ENCODE data around the gene RPS21.

Gene RPS21

DNA sequence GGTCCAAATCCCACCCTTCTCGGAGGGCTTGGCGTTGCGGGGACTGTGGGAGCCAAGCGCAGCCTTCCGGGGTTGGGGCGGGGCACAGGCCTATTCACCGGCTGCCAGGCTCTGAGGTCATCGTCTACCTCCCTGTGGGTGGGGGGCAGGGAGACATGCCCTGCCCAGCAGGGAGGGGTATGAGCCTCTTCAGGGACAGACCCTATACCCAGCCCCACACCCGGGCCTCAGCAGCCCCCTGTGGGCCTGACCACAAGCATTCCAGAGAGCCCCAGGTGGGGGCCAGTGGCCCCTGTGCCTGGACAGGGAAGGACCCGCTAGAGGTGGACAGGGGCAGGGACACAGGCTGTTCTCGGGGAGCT lies 31.4 kb upstream of the RPS21 start:
- TF ChIP-seq, protein P1, sequence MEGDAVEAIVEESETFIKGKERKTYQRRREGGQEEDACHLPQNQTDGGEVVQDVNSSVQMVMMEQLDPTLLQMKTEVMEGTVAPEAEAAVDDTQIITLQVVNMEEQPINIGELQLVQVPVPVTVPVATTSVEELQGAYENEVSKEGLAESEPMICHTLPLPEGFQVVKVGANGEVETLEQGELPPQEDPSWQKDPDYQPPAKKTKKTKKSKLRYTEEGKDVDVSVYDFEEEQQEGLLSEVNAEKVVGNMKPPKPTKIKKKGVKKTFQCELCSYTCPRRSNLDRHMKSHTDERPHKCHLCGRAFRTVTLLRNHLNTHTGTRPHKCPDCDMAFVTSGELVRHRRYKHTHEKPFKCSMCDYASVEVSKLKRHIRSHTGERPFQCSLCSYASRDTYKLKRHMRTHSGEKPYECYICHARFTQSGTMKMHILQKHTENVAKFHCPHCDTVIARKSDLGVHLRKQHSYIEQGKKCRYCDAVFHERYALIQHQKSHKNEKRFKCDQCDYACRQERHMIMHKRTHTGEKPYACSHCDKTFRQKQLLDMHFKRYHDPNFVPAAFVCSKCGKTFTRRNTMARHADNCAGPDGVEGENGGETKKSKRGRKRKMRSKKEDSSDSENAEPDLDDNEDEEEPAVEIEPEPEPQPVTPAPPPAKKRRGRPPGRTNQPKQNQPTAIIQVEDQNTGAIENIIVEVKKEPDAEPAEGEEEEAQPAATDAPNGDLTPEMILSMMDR (IDR thresholded peaks at IDR 0.05; ENCODE audit: low read depth, low read length) = no peak
- H3K9me3 ChIP-seq (ENCODE audit: severe bottlenecking) = no peaks in the 10 kb centered on the region
- peak; percentile 84 for DNase-seq
- peak overlapping the region; percentile 95 for H3K27ac ChIP-seq
- no peaks in the 10 kb centered on the region for H3K27me3 ChIP-seq (ENCODE audit: insufficient read depth, low read depth, severe bottlenecking)
- peak overlapping the region; percentile 22 for H3K4me3 ChIP-seq (ENCODE audit: low read depth, low read length)
- peaks cover 47% of the 10 kb centered on the region for H3K36me3 ChIP-seq

DNA sequence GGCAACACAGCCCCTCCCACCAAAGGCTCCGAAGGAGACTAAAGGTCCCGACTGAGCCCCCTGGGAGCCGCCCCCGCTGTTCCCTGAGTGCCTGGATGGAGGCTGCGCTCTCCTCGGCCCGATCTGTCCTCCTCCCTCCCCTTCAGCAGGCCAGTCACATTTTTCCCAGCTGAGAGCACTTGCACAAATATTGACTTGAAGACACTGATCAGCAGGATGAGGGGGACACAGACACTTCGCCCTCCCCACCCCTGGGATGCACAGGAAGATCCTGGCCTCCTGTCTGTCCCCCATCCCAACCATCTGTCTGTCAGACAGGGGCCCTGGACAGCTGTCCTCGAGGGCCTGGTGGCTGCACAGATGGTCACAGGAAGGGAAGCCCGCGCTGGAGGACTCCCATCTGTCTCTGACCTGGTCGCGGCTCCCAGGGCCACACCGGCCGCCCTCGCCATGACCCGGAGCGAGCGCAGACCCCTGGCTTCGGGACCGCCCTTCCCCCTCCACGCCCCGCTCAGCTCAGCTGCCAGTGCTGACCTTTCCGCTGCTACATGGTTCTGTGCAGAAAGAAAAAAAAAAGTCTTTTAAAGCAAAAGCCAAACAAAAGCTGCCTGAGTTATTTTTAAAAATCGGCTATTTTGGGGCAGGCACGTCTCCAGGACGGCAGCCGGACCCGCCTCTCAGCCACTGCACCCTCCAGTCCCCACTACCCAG lies 30.9 kb upstream of the RPS21 start:
- peaks cover 46% of the 10 kb centered on the region for H3K36me3 ChIP-seq
- peak overlapping the region; percentile 22 for H3K4me3 ChIP-seq (ENCODE audit: low read depth, low read length)
- peak; percentile 95 for DNase-seq
- peak overlapping the region; percentile 95 for H3K27ac ChIP-seq
- H3K27me3 ChIP-seq (ENCODE audit: insufficient read depth, low read depth, severe bottlenecking) = no peaks in the 10 kb centered on the region
- no peaks in the 10 kb centered on the region for H3K9me3 ChIP-seq (ENCODE audit: severe bottlenecking)
- TF ChIP-seq, protein P1 (IDR thresholded peaks at IDR 0.05; ENCODE audit: low read depth, low read length) = no peak

DNA sequence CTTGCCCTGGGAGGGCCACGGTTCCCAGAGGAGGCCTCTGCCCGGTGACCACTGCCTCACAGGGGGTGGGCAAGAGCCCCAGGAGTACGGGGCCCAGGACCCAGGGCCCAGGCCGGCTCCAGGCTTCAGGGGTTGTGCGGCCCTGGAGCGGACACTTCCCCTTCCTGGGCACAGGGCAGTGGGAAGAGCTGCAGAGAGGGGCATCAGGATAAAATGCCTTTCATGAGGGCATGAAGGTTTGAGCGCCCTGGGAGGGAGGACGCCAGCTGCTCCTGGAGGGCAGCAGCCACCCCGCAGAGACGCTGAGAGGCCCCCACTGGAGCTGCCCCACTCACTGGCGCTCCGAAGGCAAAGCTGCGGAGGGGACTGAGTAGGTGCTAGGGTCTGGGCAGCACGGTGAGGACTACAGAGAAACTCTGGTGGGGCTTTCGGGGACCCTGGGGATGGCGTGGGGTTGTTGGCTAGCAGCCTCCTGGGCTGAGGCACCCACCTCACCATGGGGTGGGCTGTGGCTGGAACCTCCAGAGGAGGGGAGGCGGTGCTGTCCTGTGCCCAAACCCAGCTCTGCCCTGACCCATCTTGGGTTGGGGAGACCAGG lies 30.2 kb upstream of the RPS21 start:
- Histone ChIP-seq H3K36me3 (peaks cover 46% of the 10 kb centered on the region), H3K27ac (peak overlapping the region; percentile 95), H3K27me3 (ENCODE audit: insufficient read depth, low read depth, severe bottlenecking) (no peaks in the 10 kb centered on the region), H3K4me3 (ENCODE audit: low read depth, low read length) (peak overlapping the region; percentile 13), H3K9me3 (ENCODE audit: severe bottlenecking) (no peaks in the 10 kb centered on the region)
- TF ChIP-seq, protein P1 (IDR thresholded peaks at IDR 0.05; ENCODE audit: low read depth, low read length) = no peak
- DNase-seq = peak; percentile 18

DNA sequence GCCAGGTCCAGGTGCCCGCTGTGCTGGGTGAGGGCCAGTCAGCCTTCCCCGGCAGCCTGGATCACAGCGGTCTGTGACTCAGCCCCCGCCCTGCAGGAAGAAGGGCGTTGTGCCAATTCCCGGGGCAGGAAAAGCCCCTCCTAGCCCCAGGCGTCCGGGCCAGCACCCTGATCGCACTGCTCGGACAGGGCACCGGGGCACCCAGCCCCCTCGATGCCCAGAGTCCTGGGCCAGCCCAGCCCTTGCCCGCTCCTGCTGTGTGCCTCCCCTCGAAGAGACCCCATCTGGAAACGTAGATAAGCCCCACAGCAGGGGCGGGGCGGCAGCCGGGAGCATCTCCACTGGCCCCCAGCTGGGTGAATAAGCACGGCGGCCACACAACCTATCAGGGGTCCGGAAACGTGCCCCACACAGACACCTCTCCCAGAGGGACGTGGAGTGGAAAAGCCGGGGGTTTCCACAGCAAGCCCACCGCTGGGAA lies 29.7 kb upstream of the RPS21 start:
- DNase-seq = peak; percentile 71
- peak overlapping the region; percentile 95 for H3K27ac ChIP-seq
- H3K27me3 ChIP-seq (ENCODE audit: insufficient read depth, low read depth, severe bottlenecking) = no peaks in the 10 kb centered on the region
- peaks cover 46% of the 10 kb centered on the region for H3K36me3 ChIP-seq
- H3K9me3 ChIP-seq (ENCODE audit: severe bottlenecking) = no peaks in the 10 kb centered on the region
- peak overlapping the region; percentile 13 for H3K4me3 ChIP-seq (ENCODE audit: low read depth, low read length)
- TF ChIP-seq, protein P1 (IDR thresholded peaks at IDR 0.05; ENCODE audit: low read depth, low read length) = no peak

DNA sequence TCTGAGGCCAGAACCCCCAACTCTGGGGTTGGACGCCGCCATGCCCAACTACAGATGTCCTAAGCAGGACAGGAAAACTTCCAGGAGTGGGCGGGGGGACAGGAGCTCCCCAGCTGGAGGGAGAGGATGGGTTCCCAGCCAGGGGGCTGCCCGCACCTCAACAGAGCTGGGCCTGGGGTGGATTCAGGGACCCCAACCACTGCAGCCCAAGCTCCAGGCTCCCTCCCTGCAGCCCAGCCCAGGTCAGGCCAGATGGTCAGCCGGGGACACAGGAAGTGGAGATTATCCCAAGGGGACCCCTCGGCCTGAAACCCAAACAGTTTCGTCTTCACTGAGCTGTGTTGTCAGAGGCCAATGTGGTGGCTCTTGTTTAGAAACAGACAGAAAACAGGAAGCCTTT lies 29.2 kb upstream of the RPS21 start:
- no peaks in the 10 kb centered on the region for H3K9me3 ChIP-seq (ENCODE audit: severe bottlenecking)
- peak overlapping the region; percentile 95 for H3K27ac ChIP-seq
- peaks cover 46% of the 10 kb centered on the region for H3K36me3 ChIP-seq
- no peak overlapping the region; the same call in none of the 2 replicates for H3K4me3 ChIP-seq (ENCODE audit: low read depth, low read length)
- TF ChIP-seq, protein P1 (IDR thresholded peaks at IDR 0.05; ENCODE audit: low read depth, low read length) = no peak
- no peaks in the 10 kb centered on the region for H3K27me3 ChIP-seq (ENCODE audit: insufficient read depth, low read depth, severe bottlenecking)
- DNase-seq = peak; percentile 76
